Measurements from ENCODE around the gene HAUS1.

DNA sequence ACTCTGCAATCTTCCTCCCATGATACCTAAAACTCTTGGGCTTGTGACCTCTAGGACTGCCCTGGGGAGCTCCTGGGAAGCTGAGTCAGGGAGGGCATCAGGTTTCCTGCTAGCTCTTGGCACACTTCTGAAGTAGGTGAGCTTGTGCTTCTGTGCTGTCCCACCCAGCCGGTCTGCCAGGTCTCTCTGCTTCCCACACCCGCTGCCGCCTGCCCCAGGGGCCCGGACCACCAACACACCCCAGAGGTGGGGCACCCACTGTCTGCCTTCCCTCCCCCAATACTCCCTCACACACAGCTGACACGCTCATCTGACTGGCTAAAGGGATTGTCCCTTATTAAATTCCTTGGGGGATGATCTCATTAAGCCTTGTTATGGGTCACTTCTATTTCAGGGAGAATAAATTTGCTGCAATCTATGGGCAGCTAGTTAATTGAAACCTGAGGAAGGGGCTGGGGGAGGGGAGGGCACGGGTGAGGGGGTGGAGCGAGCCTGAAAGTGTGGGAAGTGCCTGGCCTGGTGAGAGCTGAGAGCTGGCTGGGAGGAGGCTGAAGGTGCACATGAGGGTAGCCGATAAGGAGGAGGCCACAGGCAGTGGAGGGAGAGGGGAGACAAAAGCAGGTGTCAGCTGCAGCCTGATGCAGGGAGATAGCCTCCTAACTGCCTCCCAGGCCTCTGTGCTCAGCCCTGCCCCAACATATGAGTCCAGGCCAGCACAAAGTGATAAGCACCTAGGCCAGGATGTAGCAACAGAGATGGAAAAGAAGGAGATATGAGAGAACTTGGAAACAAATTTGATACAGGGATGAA is 48.8 kb downstream of the HAUS1 start:
- TF ChIP-seq, protein P1, sequence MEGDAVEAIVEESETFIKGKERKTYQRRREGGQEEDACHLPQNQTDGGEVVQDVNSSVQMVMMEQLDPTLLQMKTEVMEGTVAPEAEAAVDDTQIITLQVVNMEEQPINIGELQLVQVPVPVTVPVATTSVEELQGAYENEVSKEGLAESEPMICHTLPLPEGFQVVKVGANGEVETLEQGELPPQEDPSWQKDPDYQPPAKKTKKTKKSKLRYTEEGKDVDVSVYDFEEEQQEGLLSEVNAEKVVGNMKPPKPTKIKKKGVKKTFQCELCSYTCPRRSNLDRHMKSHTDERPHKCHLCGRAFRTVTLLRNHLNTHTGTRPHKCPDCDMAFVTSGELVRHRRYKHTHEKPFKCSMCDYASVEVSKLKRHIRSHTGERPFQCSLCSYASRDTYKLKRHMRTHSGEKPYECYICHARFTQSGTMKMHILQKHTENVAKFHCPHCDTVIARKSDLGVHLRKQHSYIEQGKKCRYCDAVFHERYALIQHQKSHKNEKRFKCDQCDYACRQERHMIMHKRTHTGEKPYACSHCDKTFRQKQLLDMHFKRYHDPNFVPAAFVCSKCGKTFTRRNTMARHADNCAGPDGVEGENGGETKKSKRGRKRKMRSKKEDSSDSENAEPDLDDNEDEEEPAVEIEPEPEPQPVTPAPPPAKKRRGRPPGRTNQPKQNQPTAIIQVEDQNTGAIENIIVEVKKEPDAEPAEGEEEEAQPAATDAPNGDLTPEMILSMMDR (IDR thresholded peaks at IDR 0.05; ENCODE audit: low read depth, low read length, poor library complexity, severe bottlenecking): no peak
- no peak for TF ChIP-seq EZH2phosphoT487 (IDR thresholded peaks at IDR 0.05; ENCODE audit: borderline replicate concordance, low read length)

Data from DOHH2 (cell line).